ENCODE measurements around the gene TPPP2. TPM values are rescaled to one million over a fixed set of nuclear protein-coding genes. Genes with fewer than 3 reads are reported as not detected.

Gene TPPP2
- total RNA-seq, 2 experiments from 2014 or later = not detected

GRCh38 chr14:21016413-21017190 is 13.4 kb upstream of the TPPP2 start:
- ChIA-PET POLR2A (interaction anchor here (0.6 to 2.6 kb wide), 2 partner anchors 29 to 88 kb away, joined by 4 to 14 read pairs; no protein-coding TSS in a partner anchor), CTCF (interaction anchor here (0.6 to 13.8 kb wide), 19 partner anchors 11 to 93 kb away, joined by 3 to 183 read pairs (median 17); partner anchors contain the start of genes SLC39A2 and TPPP2)
- intact Hi-C loops (cut with DNase I, micrococcal nuclease) = loop anchor here in 1 of 2 experiments (10.0 kb wide), 1 partner anchor 538 kb away; no protein-coding TSS in a partner anchor
- H3K27me3 Mint-ChIP-seq = peaks cover 12% of the 10 kb centered on the region
- no peaks in the 10 kb centered on the region for H3K36me3 Mint-ChIP-seq (ENCODE audit: low read depth)
- no peak overlapping the region for H3K4me3 Mint-ChIP-seq
- H3K9me3 Mint-ChIP-seq (ENCODE audit: low read depth) = no peaks in the 10 kb centered on the region
- no peak for ATAC-seq
- no peak overlapping the region for H3K27ac Mint-ChIP-seq
- H3K4me1 Mint-ChIP-seq = no peaks in the 10 kb centered on the region
- no peak for DNase-seq

GRCh38 chr14:21017528-21018245 is 12.3 kb upstream of the TPPP2 start:
- no peak for ATAC-seq
- intact Hi-C loops (cut with DNase I, micrococcal nuclease) = loop anchor here in 1 of 2 experiments (10.0 kb wide), 1 partner anchor 537 kb away; no protein-coding TSS in a partner anchor
- ChIA-PET CTCF (interaction anchor here (0.8 to 13.8 kb wide), 8 partner anchors 18 to 92 kb away, joined by 3 to 183 read pairs (median 8); no protein-coding TSS in a partner anchor), POLR2A (no interaction called here)
- no peak overlapping the region for H3K4me3 Mint-ChIP-seq
- peaks cover 4% of the 10 kb centered on the region for H3K27me3 Mint-ChIP-seq
- no peak overlapping the region for H3K27ac Mint-ChIP-seq
- H3K36me3 Mint-ChIP-seq (ENCODE audit: low read depth) = no peaks in the 10 kb centered on the region
- no peak for DNase-seq
- no peaks in the 10 kb centered on the region for H3K9me3 Mint-ChIP-seq (ENCODE audit: low read depth)
- H3K4me1 Mint-ChIP-seq = no peaks in the 10 kb centered on the region

GRCh38 chr14:21018286-21018685 is 11.7 kb upstream of the TPPP2 start:
- H3K27me3 Mint-ChIP-seq = peaks cover 2% of the 10 kb centered on the region
- H3K27ac Mint-ChIP-seq = no peak overlapping the region
- no peak overlapping the region for H3K4me3 Mint-ChIP-seq
- H3K36me3 Mint-ChIP-seq (ENCODE audit: low read depth) = no peaks in the 10 kb centered on the region
- POLR2A ChIA-PET = no interaction called here
- intact Hi-C loops (cut with DNase I, micrococcal nuclease) = loop anchor here in 1 of 2 experiments (10.0 kb wide), 1 partner anchor 537 kb away; no protein-coding TSS in a partner anchor
- H3K4me1 Mint-ChIP-seq = peaks cover 3% of the 10 kb centered on the region
- no peaks in the 10 kb centered on the region for H3K9me3 Mint-ChIP-seq (ENCODE audit: low read depth)
- no peak for ATAC-seq
- CTCF ChIA-PET = interaction anchor here (0.7 to 13.8 kb wide), 5 partner anchors 13 to 86 kb away, joined by 3 to 183 read pairs (median 12); no protein-coding TSS in a partner anchor
- DNase-seq = no peak

GRCh38 chr14:21018781-21019180 is 11.2 kb upstream of the TPPP2 start:
- H3K9me3 Mint-ChIP-seq (ENCODE audit: low read depth) = no peaks in the 10 kb centered on the region
- CTCF ChIA-PET = interaction anchor here (0.7 to 13.8 kb wide), 6 partner anchors 13 to 287 kb away, joined by 3 to 183 read pairs (median 8); no protein-coding TSS in a partner anchor
- no peak for ATAC-seq
- peaks cover 6% of the 10 kb centered on the region for H3K4me1 Mint-ChIP-seq
- intact Hi-C loops (cut with DNase I, micrococcal nuclease) = loop anchor here in 1 of 2 experiments (10.0 kb wide), 1 partner anchor 536 kb away; no protein-coding TSS in a partner anchor
- DNase-seq = no peak
- H3K27me3 Mint-ChIP-seq = peaks cover 2% of the 10 kb centered on the region
- H3K27ac Mint-ChIP-seq = no peak overlapping the region
- no peaks in the 10 kb centered on the region for H3K36me3 Mint-ChIP-seq (ENCODE audit: low read depth)
- H3K4me3 Mint-ChIP-seq = no peak overlapping the region
- POLR2A ChIA-PET = no interaction called here

GRCh38 chr14:21019366-21019765 is 10.7 kb upstream of the TPPP2 start:
- intact Hi-C loops (cut with DNase I, micrococcal nuclease) = loop anchor here in 1 of 2 experiments (10.0 kb wide), 1 partner anchor 535 kb away; no protein-coding TSS in a partner anchor
- no peak for DNase-seq
- Mint-ChIP-seq H3K9me3 (ENCODE audit: low read depth) (no peaks in the 10 kb centered on the region), H3K36me3 (ENCODE audit: low read depth) (no peaks in the 10 kb centered on the region), H3K4me1 (peaks cover 12% of the 10 kb centered on the region), H3K27me3 (peaks cover 2% of the 10 kb centered on the region), H3K4me3 (no peak overlapping the region), H3K27ac (no peak overlapping the region)
- ATAC-seq = no peak
- POLR2A ChIA-PET = interaction anchor here (0.6 kb wide), 1 partner anchor 234 kb away, joined by 3 read pairs; no protein-coding TSS in a partner anchor
- CTCF ChIA-PET = interaction anchor here (0.7 to 13.8 kb wide), 7 partner anchors 14 to 286 kb away, joined by 3 to 183 read pairs (median 4); no protein-coding TSS in a partner anchor

GRCh38 chr14:21020977-21021545 is 9.0 kb upstream of the TPPP2 start:
- Mint-ChIP-seq H3K4me3 (no peak overlapping the region), H3K27ac (no peak overlapping the region), H3K27me3 (peaks cover 2% of the 10 kb centered on the region), H3K4me1 (peaks cover 16% of the 10 kb centered on the region), H3K9me3 (ENCODE audit: low read depth) (no peaks in the 10 kb centered on the region), H3K36me3 (ENCODE audit: low read depth) (no peaks in the 10 kb centered on the region)
- ChIA-PET POLR2A (no interaction called here), CTCF (interaction anchor here (0.8 to 13.8 kb wide), 7 partner anchors 10 to 83 kb away, joined by 3 to 183 read pairs (median 4); no protein-coding TSS in a partner anchor)
- no peak for DNase-seq
- no peak for ATAC-seq
- intact Hi-C loops (cut with DNase I, micrococcal nuclease) = no loop called here

GRCh38 chr14:21022686-21023085 is 7.3 kb upstream of the TPPP2 start:
- peaks cover 2% of the 10 kb centered on the region for H3K27me3 Mint-ChIP-seq
- H3K36me3 Mint-ChIP-seq (ENCODE audit: low read depth) = no peaks in the 10 kb centered on the region
- no peak for ATAC-seq
- no peak overlapping the region for H3K4me3 Mint-ChIP-seq
- no peak overlapping the region for H3K27ac Mint-ChIP-seq
- intact Hi-C loops (cut with DNase I, micrococcal nuclease) = no loop called here
- CTCF ChIA-PET = interaction anchor here (0.6 to 13.8 kb wide), 7 partner anchors 8 to 81 kb away, joined by 3 to 183 read pairs (median 4); no protein-coding TSS in a partner anchor
- H3K4me1 Mint-ChIP-seq = peaks cover 16% of the 10 kb centered on the region
- no peak for DNase-seq
- H3K9me3 Mint-ChIP-seq (ENCODE audit: low read depth) = no peaks in the 10 kb centered on the region
- POLR2A ChIA-PET = no interaction called here

- Mint-ChIP-seq H3K27ac (no peak overlapping the region), H3K4me3 (no peak overlapping the region), H3K4me1 (peaks cover 16% of the 10 kb centered on the region), H3K9me3 (ENCODE audit: low read depth) (no peaks in the 10 kb centered on the region), H3K27me3 (peaks cover 2% of the 10 kb centered on the region), H3K36me3 (ENCODE audit: low read depth) (no peaks in the 10 kb centered on the region)
- intact Hi-C loops (cut with DNase I, micrococcal nuclease) = no loop called here
- DNase-seq (no peak), ATAC-seq (no peak)
- ChIA-PET POLR2A (no interaction called here), CTCF (interaction anchor here (0.6 to 13.8 kb wide), 8 partner anchors 8 to 610 kb away, joined by 3 to 183 read pairs (median 4); partner anchors contain the start of gene TEP1)
Measured at GRCh38 chr14:21023174-21023573, 6.8 kb upstream of the TPPP2 start.

GRCh38 chr14:21023817-21024584 is 6.0 kb upstream of the TPPP2 start:
- ChIA-PET POLR2A (no interaction called here), CTCF (interaction anchor here (0.6 to 13.8 kb wide), 7 partner anchors 9 to 611 kb away, joined by 3 to 183 read pairs (median 4); partner anchors contain the start of gene TEP1)
- H3K4me3 Mint-ChIP-seq = peak overlapping the region; percentile 73
- H3K36me3 Mint-ChIP-seq (ENCODE audit: low read depth) = no peaks in the 10 kb centered on the region
- H3K27ac Mint-ChIP-seq = peak overlapping the region; percentile 55
- no peaks in the 10 kb centered on the region for H3K9me3 Mint-ChIP-seq (ENCODE audit: low read depth)
- H3K4me1 Mint-ChIP-seq = peaks cover 16% of the 10 kb centered on the region
- intact Hi-C loops (cut with DNase I, micrococcal nuclease) = loop anchor here in 1 of 2 experiments (2.0 kb wide), 1 partner anchor 47 kb away; the partner anchor contains the start of gene ARHGEF40
- DNase-seq (peak; percentile 27), ATAC-seq (peak; percentile 50)
- H3K27me3 Mint-ChIP-seq = peaks cover 2% of the 10 kb centered on the region

Measured in activated CD4-positive, alpha-beta T cell treated with anti-CD3 and anti-CD28 coated beads for 36 hours (primary cell).